ENCODE results near the gene PAQR4.

Gene PAQR4

GRCh38 chr16:2966043-2966807 is 2.9 kb upstream of the PAQR4 start:
- no peak for FAIRE-seq

- no peak for FAIRE-seq
These were observed 2.3 kb upstream of the PAQR4 start for GRCh38 chr16:2966808-2967191.

GRCh38 chr16:2967211-2967631 is 1.9 kb upstream of the PAQR4 start:
- no peak for FAIRE-seq

- FAIRE-seq: no peak
These were observed 1.4 kb upstream of the PAQR4 start for GRCh38 chr16:2967721-2968161.

- no peak for FAIRE-seq
These were observed 795 bp upstream of the PAQR4 start for GRCh38 chr16:2968368-2968737.

GRCh38 chr16:2969545-2970521 is 685 bp downstream of the PAQR4 start:
- no peak for FAIRE-seq

- FAIRE-seq: no peak
These were observed 1.4 kb downstream of the PAQR4 start for GRCh38 chr16:2970563-2970962.

- no peak for FAIRE-seq
These were observed 2.2 kb downstream of the PAQR4 start for GRCh38 chr16:2971134-2971984.

GRCh38 chr16:2971985-2972784 is 3.0 kb downstream of the PAQR4 start:
- no peak for FAIRE-seq

GRCh38 chr16:2973093-2973492 is 3.9 kb downstream of the PAQR4 start:
- no peak for FAIRE-seq

GRCh38 chr16:2973605-2974318 is 4.6 kb downstream of the PAQR4 start:
- FAIRE-seq: no peak

GRCh38 chr16:2974319-2975056 is 5.3 kb downstream of the PAQR4 start:
- no peak for FAIRE-seq

GRCh38 chr16:2975161-2975795 is 6.1 kb downstream of the PAQR4 start:
- FAIRE-seq: no peak

GRCh38 chr16:2976201-2976600 is 7.1 kb downstream of the PAQR4 start:
- FAIRE-seq: no peak

GRCh38 chr16:2976673-2977072 is 7.5 kb downstream of the PAQR4 start:
- FAIRE-seq: no peak

- FAIRE-seq: no peak
These were observed 8.3 kb downstream of the PAQR4 start for GRCh38 chr16:2977440-2977839.

- no peak for FAIRE-seq
These were observed 10.6 kb downstream of the PAQR4 start for GRCh38 chr16:2979669-2980226.

GRCh38 chr16:2980227-2981176 is 11.4 kb downstream of the PAQR4 start, which contains the start of gene PKMYT1:
PKMYT1 (minus strand) TSS chr16:2980446; CDS start chr16:2979657, 789 bp downstream.
- FAIRE-seq: no peak
